Adipocyte (in vitro differentiated cells): Measurements from ENCODE around the gene GTF2H1.

Experiments used
- DNase-seq: peaks from one replicate; pipeline ENCODE4 v3.0.0-alpha.2; 2015; ENCODE audit warnings: low read depth
- H3K27me3 ChIP-seq: replicated peaks from 2 replicates; pipeline ENCODE4 v1.7.0; 2013; ENCODE audit warnings: mild to moderate bottlenecking, low read length, moderate library complexity; ENCODE audit not compliant: control insufficient read depth, insufficient read depth
- H3K36me3 ChIP-seq: 2 replicates; pipeline ENCODE4 v1.7.0; 2013; ENCODE audit warnings: low read length, mild to moderate bottlenecking, moderate library complexity; ENCODE audit not compliant: control insufficient read depth, insufficient read depth, severe bottlenecking
- H3K4me1 ChIP-seq: 2 replicates; pipeline ENCODE4 v1.7.0; 2013; ENCODE audit warnings: mild to moderate bottlenecking, low read length, moderate library complexity; ENCODE audit not compliant: control insufficient read depth, insufficient read depth
- H3K4me3 ChIP-seq: 2 replicates; pipeline ENCODE4 v1.7.0; 2013; ENCODE audit warnings: mild to moderate bottlenecking, low read length, moderate library complexity
- H3K9ac ChIP-seq: 2 replicates; pipeline ENCODE4 v1.7.0; 2013; ENCODE audit warnings: mild to moderate bottlenecking, low read length, moderate library complexity
- H3K9me3 ChIP-seq: 2 replicates; pipeline ENCODE4 v1.7.0; 2013; ENCODE audit warnings: mild to moderate bottlenecking, low read length, moderate library complexity; ENCODE audit not compliant: control insufficient read depth

The GTF2H1 gene

GRCh38 chr11:18321969-18322711, at the start of gene GTF2H1, which contains the start of gene HPS5:
Gene GTF2H1 (plus strand): TSS chr11:18322567. CDS start chr11:18333075, 10,508 bp downstream.
Gene HPS5 (minus strand): TSS chr11:18322140. CDS start chr11:18317858, 4,282 bp downstream.
- peaks cover 8% of the 10 kb centered on the region for H3K36me3 ChIP-seq
- no peaks in the 10 kb centered on the region for H3K9me3 ChIP-seq
- H3K4me3 ChIP-seq = peak within 1 kb of the TSS; percentile 95
- H3K4me1 ChIP-seq = peaks cover 52% of the 10 kb centered on the region
- peak within 1 kb of the TSS; percentile 94 for H3K9ac ChIP-seq
- peak; percentile 99 for DNase-seq
- no peaks in the 10 kb centered on the region for H3K27me3 ChIP-seq

- H3K4me3 ChIP-seq = no peak overlapping the region
- H3K27me3 ChIP-seq = no peaks in the 10 kb centered on the region
- no peaks in the 10 kb centered on the region for H3K9me3 ChIP-seq
- no peak for DNase-seq
- H3K36me3 ChIP-seq = peaks cover 40% of the 10 kb centered on the region
- peaks cover 14% of the 10 kb centered on the region for H3K4me1 ChIP-seq
- H3K9ac ChIP-seq = peak overlapping the region; percentile 20
Measured at GRCh38 chr11:18277565-18278271, 44.6 kb upstream of the GTF2H1 start.

GRCh38 chr11:18280438-18281045, 41.8 kb upstream of the GTF2H1 start:
- DNase-seq = no peak
- peaks cover 14% of the 10 kb centered on the region for H3K4me1 ChIP-seq
- H3K4me3 ChIP-seq = no peak overlapping the region
- H3K27me3 ChIP-seq = no peaks in the 10 kb centered on the region
- H3K9ac ChIP-seq = no peak overlapping the region
- H3K36me3 ChIP-seq = peaks cover 68% of the 10 kb centered on the region
- no peaks in the 10 kb centered on the region for H3K9me3 ChIP-seq

DNA sequence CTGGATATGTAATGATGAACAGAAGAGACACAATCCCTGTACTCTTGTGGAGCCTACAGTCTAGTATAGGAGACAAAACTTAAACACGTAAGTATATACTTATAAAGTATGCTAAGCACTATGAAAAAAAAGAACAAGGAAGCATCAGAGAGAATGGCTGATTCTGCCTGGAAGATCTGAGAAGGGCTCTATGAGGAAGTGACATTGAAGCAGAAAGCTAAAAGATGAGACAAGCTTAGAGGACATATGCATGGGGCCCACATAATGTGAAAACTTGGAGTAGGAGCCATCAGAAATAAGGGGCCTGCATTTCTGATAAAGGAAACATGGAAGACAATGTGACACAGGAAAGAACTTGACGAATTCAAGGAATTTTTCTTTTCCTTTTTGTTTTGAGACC, 39.7 kb upstream of the GTF2H1 start:
- Histone ChIP-seq H3K36me3 (peaks cover 89% of the 10 kb centered on the region), H3K27me3 (no peaks in the 10 kb centered on the region), H3K9ac (no peak overlapping the region), H3K4me1 (peaks cover 10% of the 10 kb centered on the region), H3K9me3 (no peaks in the 10 kb centered on the region), H3K4me3 (no peak overlapping the region)
- DNase-seq = no peak

DNA sequence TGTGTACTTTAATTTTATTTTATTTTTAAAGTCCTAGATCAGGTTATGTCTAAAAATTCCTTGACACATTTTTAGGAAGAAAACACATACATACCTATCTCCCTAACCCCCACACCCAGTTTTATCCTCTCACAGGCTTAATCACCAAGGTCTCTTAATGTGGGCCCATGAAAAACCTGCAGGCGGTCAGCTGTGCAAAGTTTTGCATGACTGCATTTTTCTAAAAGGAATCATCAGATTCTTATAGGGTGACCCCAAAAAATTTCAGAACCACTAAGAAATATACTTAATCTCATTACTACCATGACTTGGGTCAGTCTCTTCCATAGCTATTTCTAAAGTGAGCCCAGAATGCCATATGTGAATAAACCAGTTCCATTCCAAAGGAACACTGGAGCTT, 36.5 kb upstream of the GTF2H1 start:
- H3K27me3 ChIP-seq = no peaks in the 10 kb centered on the region
- H3K36me3 ChIP-seq = peaks cover 94% of the 10 kb centered on the region
- no peaks in the 10 kb centered on the region for H3K9me3 ChIP-seq
- DNase-seq = no peak
- no peaks in the 10 kb centered on the region for H3K4me1 ChIP-seq
- H3K9ac ChIP-seq = no peak overlapping the region
- H3K4me3 ChIP-seq = no peak overlapping the region

DNA sequence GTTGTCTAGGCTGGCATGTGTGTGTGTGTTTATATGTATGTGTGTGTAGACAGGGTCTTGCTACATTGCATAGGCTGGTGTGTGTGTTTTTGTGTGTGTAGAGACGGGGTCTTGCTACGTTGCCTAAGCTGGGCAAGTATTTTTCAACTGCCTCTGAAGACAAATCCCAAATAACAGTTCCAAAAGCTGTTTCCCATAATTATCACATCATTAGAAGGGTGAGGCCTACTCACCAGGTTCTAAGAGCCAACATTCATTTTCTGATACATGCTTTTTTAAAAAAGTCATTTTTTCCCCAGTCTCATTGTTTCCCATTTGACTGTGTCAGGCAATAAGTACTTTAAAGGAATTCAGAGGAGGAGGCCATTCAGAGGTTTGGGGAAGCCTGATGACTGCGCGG, 33.5 kb upstream of the GTF2H1 start:
- no peak for DNase-seq
- no peaks in the 10 kb centered on the region for H3K27me3 ChIP-seq

GRCh38 chr11:18294862-18295261, 27.5 kb upstream of the GTF2H1 start:
- no peaks in the 10 kb centered on the region for H3K4me1 ChIP-seq
- H3K4me3 ChIP-seq = no peak overlapping the region
- H3K9ac ChIP-seq = no peak overlapping the region
- no peaks in the 10 kb centered on the region for H3K27me3 ChIP-seq
- H3K36me3 ChIP-seq = peaks cover 96% of the 10 kb centered on the region
- no peak for DNase-seq
- H3K9me3 ChIP-seq = no peaks in the 10 kb centered on the region

More for the DNA sequence above, 33.5 kb upstream of the GTF2H1 start:
- Histone ChIP-seq H3K36me3 (peaks cover 98% of the 10 kb centered on the region), H3K9ac (no peak overlapping the region), H3K4me3 (no peak overlapping the region), H3K4me1 (no peaks in the 10 kb centered on the region), H3K9me3 (no peaks in the 10 kb centered on the region)

DNA sequence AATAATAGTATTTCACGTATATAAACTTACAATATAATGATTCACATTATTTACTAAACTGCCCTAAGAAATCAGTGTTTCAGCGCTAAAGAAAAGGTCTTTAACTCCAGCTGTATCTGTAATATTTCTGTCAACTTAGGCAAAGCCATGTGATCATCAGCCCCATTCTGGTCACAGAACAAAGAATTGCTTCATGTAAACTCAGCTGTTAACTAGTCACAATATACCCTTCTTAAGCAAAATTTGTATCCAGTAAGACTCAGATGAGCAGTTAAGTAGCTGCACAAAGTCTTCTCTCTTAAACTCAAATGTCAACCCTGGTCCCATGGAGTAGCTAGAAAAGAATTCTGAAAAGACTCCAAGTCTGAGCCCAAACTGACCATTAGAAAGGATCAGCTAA, 27.1 kb upstream of the GTF2H1 start:
- Histone ChIP-seq H3K9me3 (no peaks in the 10 kb centered on the region), H3K4me3 (no peak overlapping the region), H3K27me3 (no peaks in the 10 kb centered on the region), H3K4me1 (no peaks in the 10 kb centered on the region), H3K9ac (no peak overlapping the region), H3K36me3 (peaks cover 96% of the 10 kb centered on the region)
- no peak for DNase-seq

GRCh38 chr11:18299721-18300120, 22.6 kb upstream of the GTF2H1 start:
- no peak for DNase-seq
- H3K27me3 ChIP-seq = no peaks in the 10 kb centered on the region
- H3K9ac ChIP-seq = no peak overlapping the region
- H3K4me1 ChIP-seq = peaks cover 4% of the 10 kb centered on the region
- H3K36me3 ChIP-seq = peaks cover 90% of the 10 kb centered on the region
- H3K9me3 ChIP-seq = no peaks in the 10 kb centered on the region
- no peak overlapping the region for H3K4me3 ChIP-seq

GRCh38 chr11:18304745-18305144, 17.6 kb upstream of the GTF2H1 start:
- peaks cover 93% of the 10 kb centered on the region for H3K36me3 ChIP-seq
- no peaks in the 10 kb centered on the region for H3K27me3 ChIP-seq
- DNase-seq = no peak
- H3K9ac ChIP-seq = no peak overlapping the region
- no peak overlapping the region for H3K4me3 ChIP-seq
- H3K4me1 ChIP-seq = peaks cover 4% of the 10 kb centered on the region
- no peaks in the 10 kb centered on the region for H3K9me3 ChIP-seq

- Histone ChIP-seq H3K36me3 (peaks cover 83% of the 10 kb centered on the region), H3K27me3 (no peaks in the 10 kb centered on the region), H3K4me3 (no peak overlapping the region), H3K9ac (no peak overlapping the region), H3K4me1 (peaks cover 21% of the 10 kb centered on the region), H3K9me3 (no peaks in the 10 kb centered on the region)
- no peak for DNase-seq
Measured at GRCh38 chr11:18307461-18308139, 14.8 kb upstream of the GTF2H1 start.
